Astrocyte of the cerebellum (primary cell): Measurements from ENCODE around the gene RAB8A.
"Not testable (repeated sequence)": the region's sequence is repeated elsewhere in the genome, so short reads cannot be mapped to it uniquely, and the experiment has no call there.

Experiments
- DNase-seq: peaks from one replicate; pipeline ENCODE4 v3.0.0-alpha.2; 2011; ENCODE audit warnings: low read depth
- H3K4me3 ChIP-seq: 2 replicates; pipeline ENCODE4 v1.5.1; 2011; ENCODE audit warnings: mild to moderate bottlenecking, low read depth, low read length, moderate library complexity
- CTCF ChIP-seq: IDR thresholded peaks from 2 replicates; pipeline ENCODE4 v1.5.1; 2012; ENCODE audit warnings: low read length, low read depth, moderate library complexity, mild to moderate bottlenecking; ENCODE audit errors: missing control alignments
- in situ Hi-C: cut with HindIII; loops from 2 replicates; pipeline ENCODE4 v1.10.0; 2017; ENCODE audit warnings: low sequenced_read_pairs

Gene RAB8A

GRCh38 chr19:16170134-16170533, 58.4 kb downstream of the RAB8A start:
- no peak overlapping the region for H3K4me3 ChIP-seq
- in situ Hi-C loops = no loop called here
- no peak for TF ChIP-seq CTCF
- DNase-seq = no peak

GRCh38 chr19:16175954-16176353, 64.3 kb downstream of the RAB8A start:
- TF ChIP-seq CTCF = no peak
- no peak for DNase-seq
- no peak overlapping the region for H3K4me3 ChIP-seq
- in situ Hi-C loops = no loop called here

GRCh38 chr19:16178866-16179265, 67.2 kb downstream of the RAB8A start:
- H3K4me3 ChIP-seq, in situ Hi-C loops, DNase-seq: not testable (repeated sequence)

GRCh38 chr19:16180611-16181010, 68.9 kb downstream of the RAB8A start:
- in situ Hi-C loops = no loop called here
- no peak overlapping the region for H3K4me3 ChIP-seq
- no peak for TF ChIP-seq CTCF
- DNase-seq = no peak
